Skin epidermis (tissue), 12 donors: ENCODE measurements around the gene MICALL2.

Experiments used
- H3K27ac ChIP-seq, 21 experiments: fragments of 200-600 bp; sonication (generic) in 11 of 21; one replicate each; pipeline ENCODE4 v1.5.0; 2020; ENCODE audit warnings: mild to moderate bottlenecking in 3 of 21, inconsistent platforms in 2 of 21, moderate library complexity in 2 of 21
- H3K4me3 ChIP-seq, 7 experiments: fragments of 200-600 bp; sonication (generic) in 2 of 7; one replicate each; pipeline ENCODE4 v1.5.0; 2020; ENCODE audit warnings: inconsistent platforms in 2 of 7, mild to moderate bottlenecking in 2 of 7, moderate library complexity in 1 of 7

The MICALL2 gene

GRCh38 chr7:1425292-1426136 lies 33.8 kb downstream of the MICALL2 start:
- Histone ChIP-seq H3K4me3 (no peak overlapping the region), H3K27ac (no peak overlapping the region)

- no peak overlapping the region for H3K4me3 ChIP-seq
- H3K27ac ChIP-seq, result no peak overlapping the region
Measured at GRCh38 chr7:1424041-1424440, 35.2 kb downstream of the MICALL2 start.

GRCh38 chr7:1423264-1423811 lies 35.9 kb downstream of the MICALL2 start:
- Histone ChIP-seq H3K27ac (no peak overlapping the region), H3K4me3 (no peak overlapping the region)

GRCh38 chr7:1422512-1423263 lies 36.6 kb downstream of the MICALL2 start:
- no peak overlapping the region for H3K27ac ChIP-seq
- no peak overlapping the region for H3K4me3 ChIP-seq

- Histone ChIP-seq H3K4me3 (no peak overlapping the region), H3K27ac (no peak overlapping the region)
Measured at GRCh38 chr7:1421946-1422345, 37.3 kb downstream of the MICALL2 start.

- H3K27ac ChIP-seq, result no peak overlapping the region
Measured at GRCh38 chr7:1421020-1421790, 38.1 kb downstream of the MICALL2 start.

GRCh38 chr7:1419688-1420087 lies 39.6 kb downstream of the MICALL2 start:
- H3K27ac ChIP-seq, result no peak overlapping the region

More at GRCh38 chr7:1421020-1421790, 38.1 kb downstream of the MICALL2 start:
- H3K4me3 ChIP-seq, result no peak overlapping the region

GRCh38 chr7:1419310-1419634 lies 40.0 kb downstream of the MICALL2 start:
- no peak overlapping the region for H3K27ac ChIP-seq
- H3K4me3 ChIP-seq, result no peak overlapping the region

More at GRCh38 chr7:1419688-1420087, 39.6 kb downstream of the MICALL2 start:
- no peak overlapping the region for H3K4me3 ChIP-seq

GRCh38 chr7:1418505-1419309 lies 40.6 kb downstream of the MICALL2 start:
- H3K27ac ChIP-seq, result no peak overlapping the region
- no peak overlapping the region for H3K4me3 ChIP-seq

GRCh38 chr7:1415389-1415990 lies 43.8 kb downstream of the MICALL2 start:
- Histone ChIP-seq H3K27ac (no peak overlapping the region), H3K4me3 (no peak overlapping the region)

- H3K4me3 ChIP-seq, result no peak overlapping the region
- H3K27ac ChIP-seq, result no peak overlapping the region
Measured at GRCh38 chr7:1413936-1414639, 45.2 kb downstream of the MICALL2 start.

- H3K4me3 ChIP-seq, result no peak overlapping the region
- no peak overlapping the region for H3K27ac ChIP-seq
Measured at GRCh38 chr7:1412322-1413261, 46.7 kb downstream of the MICALL2 start.

GRCh38 chr7:1411414-1411813 lies 47.9 kb downstream of the MICALL2 start:
- no peak overlapping the region for H3K4me3 ChIP-seq
- H3K27ac ChIP-seq, result no peak overlapping the region

- no peak overlapping the region for H3K4me3 ChIP-seq
- H3K27ac ChIP-seq, result no peak overlapping the region
Measured at GRCh38 chr7:1410992-1411391, 48.3 kb downstream of the MICALL2 start.

- H3K4me3 ChIP-seq, result no peak overlapping the region
- H3K27ac ChIP-seq, result no peak overlapping the region
Measured at GRCh38 chr7:1409555-1409954, 49.7 kb downstream of the MICALL2 start.

GRCh38 chr7:1408466-1408865 lies 50.8 kb downstream of the MICALL2 start:
- no peak overlapping the region for H3K4me3 ChIP-seq
- H3K27ac ChIP-seq, result no peak overlapping the region

GRCh38 chr7:1407892-1408291 lies 51.4 kb downstream of the MICALL2 start:
- no peak overlapping the region for H3K27ac ChIP-seq
- no peak overlapping the region for H3K4me3 ChIP-seq
